Measurements from ENCODE around the gene C19orf33. TPM values are rescaled to one million over a fixed set of nuclear protein-coding genes. Genes with fewer than 3 reads are reported as not detected.
"Not testable (repeated sequence)": the region's sequence is repeated elsewhere in the genome, so short reads cannot be mapped to it uniquely, and the experiment has no call there.

Gene C19orf33
- total RNA-seq (2021; fragmentation: NEBNext Ultra II Directional; extraction: Animal tissue kit (Norgen Biotek cat#: 25700)) = not detected
- long read RNA-seq = 0 reads

GRCh38 chr19:38303517-38304351 is at the start of gene C19orf33:
TSS of gene C19orf33 (plus strand) at chr19:38304251. CDS start at chr19:38304262, 11 bp downstream.
- Mint-ChIP-seq H3K9me3 (no peaks in the 10 kb centered on the region), H3K4me3 (no peak within 1 kb of the TSS), H3K27me3 (ENCODE audit: insufficient read depth) (peaks cover 7% of the 10 kb centered on the region), H3K36me3 (ENCODE audit: low read depth) (peaks cover 7% of the 10 kb centered on the region; the same call in 1 of the 2 replicates), H3K27ac (no peak within 1 kb of the TSS), H3K4me1 (ENCODE audit: low read depth) (peaks cover 24% of the 10 kb centered on the region)
- DNase-seq = no peak
- TF ChIP-seq CTCF (IDR thresholded peaks at IDR 0.05) = no peak

- Mint-ChIP-seq H3K36me3 (ENCODE audit: low read depth) (no peaks in the 10 kb centered on the region), H3K4me3 (no peak overlapping the region), H3K27ac (no peak overlapping the region), H3K4me1 (ENCODE audit: low read depth) (peaks cover 19% of the 10 kb centered on the region), H3K27me3 (ENCODE audit: insufficient read depth) (peaks cover 23% of the 10 kb centered on the region), H3K9me3 (no peaks in the 10 kb centered on the region)
- TF ChIP-seq CTCF (IDR thresholded peaks at IDR 0.05) = no peak
- no peak for DNase-seq
Observed at GRCh38 chr19:38255383-38256014, 48.6 kb upstream of the C19orf33 start.

- not testable (repeated sequence) for DNase-seq; H3K36me3 Mint-ChIP-seq (ENCODE audit: low read depth); H3K9me3 Mint-ChIP-seq; H3K27me3 Mint-ChIP-seq (ENCODE audit: insufficient read depth); H3K27ac Mint-ChIP-seq; H3K4me3 Mint-ChIP-seq
- peaks cover 24% of the 10 kb centered on the region for H3K4me1 Mint-ChIP-seq (ENCODE audit: low read depth)
Observed at GRCh38 chr19:38261942-38262341, 42.1 kb upstream of the C19orf33 start.

GRCh38 chr19:38262585-38263268 is 41.3 kb upstream of the C19orf33 start:
- H3K4me3 Mint-ChIP-seq = no peak overlapping the region
- H3K27me3 Mint-ChIP-seq (ENCODE audit: insufficient read depth) = peaks cover 5% of the 10 kb centered on the region; the same call in 1 of the 2 replicates
- H3K9me3 Mint-ChIP-seq = no peaks in the 10 kb centered on the region
- TF ChIP-seq CTCF (IDR thresholded peaks at IDR 0.05) = no peak
- H3K4me1 Mint-ChIP-seq (ENCODE audit: low read depth) = peaks cover 31% of the 10 kb centered on the region
- DNase-seq = no peak
- no peaks in the 10 kb centered on the region for H3K36me3 Mint-ChIP-seq (ENCODE audit: low read depth)
- no peak overlapping the region for H3K27ac Mint-ChIP-seq

GRCh38 chr19:38263689-38264485 is 40.2 kb upstream of the C19orf33 start:
- no peaks in the 10 kb centered on the region for H3K9me3 Mint-ChIP-seq
- peak overlapping the region; percentile 76 for H3K27ac Mint-ChIP-seq
- H3K36me3 Mint-ChIP-seq (ENCODE audit: low read depth) = no peaks in the 10 kb centered on the region
- peaks cover 5% of the 10 kb centered on the region; the same call in 1 of the 2 replicates for H3K27me3 Mint-ChIP-seq (ENCODE audit: insufficient read depth)
- no peak for TF ChIP-seq CTCF (IDR thresholded peaks at IDR 0.05)
- DNase-seq = peak; percentile 69
- H3K4me1 Mint-ChIP-seq (ENCODE audit: low read depth) = peaks cover 37% of the 10 kb centered on the region
- H3K4me3 Mint-ChIP-seq = peak overlapping the region; percentile 84

Measured in HFFc6 (cell line).